ENCODE data around the gene PSMB7. TPM values are rescaled to one million over a fixed set of nuclear protein-coding genes. Genes with fewer than 3 reads are reported as not detected.

The PSMB7 gene
- total and polyA plus RNA-seq, 2 donors (not counting 1 experiment from before 2014, with no cell fraction given), result 206 to 290 TPM

DNA sequence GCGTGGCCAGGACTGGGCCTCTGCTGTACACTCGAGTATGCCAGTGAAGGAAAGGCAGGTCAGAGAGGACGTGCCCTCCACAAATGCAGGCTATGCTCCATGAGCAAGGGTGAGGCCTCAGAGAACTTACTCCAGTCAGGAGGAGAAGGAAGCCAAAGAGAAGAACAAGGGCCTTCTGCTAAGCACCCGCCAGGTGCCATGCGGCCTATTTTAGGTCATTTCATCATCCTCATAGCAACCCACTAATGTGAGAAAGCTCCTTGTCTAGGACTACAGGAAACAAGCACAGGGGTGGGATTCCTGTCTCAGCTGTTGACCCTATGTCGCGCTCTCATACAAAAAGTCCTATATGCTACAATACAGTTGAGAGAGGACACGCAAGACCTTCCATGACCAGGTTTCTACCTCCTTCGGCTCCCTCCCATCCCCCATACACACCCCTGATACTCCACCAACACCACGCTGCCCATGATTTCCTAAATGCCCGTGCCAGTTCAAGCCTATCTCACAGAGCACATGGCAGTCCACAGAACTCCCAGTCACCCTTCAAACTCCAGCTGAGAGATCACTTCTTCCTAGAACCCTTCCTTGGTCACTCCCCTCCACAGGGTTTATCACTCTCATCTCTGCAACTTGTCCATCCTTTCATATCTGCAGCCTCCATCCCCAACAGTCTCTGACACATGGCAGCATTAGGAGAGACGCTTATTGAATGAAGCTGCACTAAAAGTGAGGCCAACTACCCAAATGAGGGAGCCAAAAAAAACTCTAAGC lies 26.8 kb downstream of the PSMB7 start:
- H3K4me3 ChIP-seq (replicated peaks in 1 of 4; ENCODE audit: control extremely low read depth in 1 of 4, insufficient read depth in 1 of 4, low read depth in 3 of 4, low read length in 4 of 4), result no peak overlapping the region
- no peaks in the 10 kb centered on the region for H3K9me3 ChIP-seq (ENCODE audit: control insufficient read depth, insufficient read depth, low read depth, low read length)
- H3K79me2 ChIP-seq (ENCODE audit: control insufficient read depth, insufficient read depth, low read length), result peaks cover 70% of the 10 kb centered on the region
- H3K4me1 ChIP-seq (ENCODE audit: control insufficient read depth, extremely low read depth, insufficient read depth, low read length), result peaks cover 26% of the 10 kb centered on the region
- TF ChIP-seq EZH2 (IDR thresholded peaks at IDR 0.05; ENCODE audit: low read length, missing control alignments) (no peak), CTCF (conservative IDR thresholded peaks at IDR 0.05 in 1 of 2, IDR thresholded peaks at IDR 0.05 in 1 of 2; ENCODE audit: low read depth in 1 of 2, low read length in 2 of 2) (no peak)
- no peak overlapping the region for H3K27ac ChIP-seq (ENCODE audit: insufficient read depth, low read length)
- H3K27me3 ChIP-seq (ENCODE audit: control insufficient read depth, insufficient read depth, low read length), result no peaks in the 10 kb centered on the region
- no peak overlapping the region for H2AFZ ChIP-seq (ENCODE audit: low read length)
- no peak for DNase-seq (ENCODE audit: low read depth in 2 of 2)
- H3K36me3 ChIP-seq (ENCODE audit: control insufficient read depth, insufficient read depth, low read length), result no peaks in the 10 kb centered on the region
- no peak overlapping the region for H3K9ac ChIP-seq (ENCODE audit: insufficient read depth, low read length)
- H3K4me2 ChIP-seq (ENCODE audit: extremely low read depth, insufficient read depth, low read length), result no peak overlapping the region
- H4K20me1 ChIP-seq (ENCODE audit: control insufficient read depth, extremely low read depth, insufficient read depth, low read length), result no peaks in the 10 kb centered on the region

GRCh38 chr9:124386201-124386600 lies 29.0 kb downstream of the PSMB7 start:
- H3K79me2 ChIP-seq (ENCODE audit: control insufficient read depth, insufficient read depth, low read length), result peaks cover 64% of the 10 kb centered on the region
- no peak overlapping the region for H2AFZ ChIP-seq (ENCODE audit: low read length)
- H3K27ac ChIP-seq (ENCODE audit: insufficient read depth, low read length), result no peak overlapping the region
- H3K4me1 ChIP-seq (ENCODE audit: control insufficient read depth, extremely low read depth, insufficient read depth, low read length), result peaks cover 11% of the 10 kb centered on the region
- no peaks in the 10 kb centered on the region for H3K27me3 ChIP-seq (ENCODE audit: control insufficient read depth, insufficient read depth, low read length)
- no peak overlapping the region for H3K4me2 ChIP-seq (ENCODE audit: extremely low read depth, insufficient read depth, low read length)
- TF ChIP-seq CTCF (conservative IDR thresholded peaks at IDR 0.05 in 1 of 2, IDR thresholded peaks at IDR 0.05 in 1 of 2; ENCODE audit: low read depth in 1 of 2, low read length in 2 of 2) (no peak), EZH2 (IDR thresholded peaks at IDR 0.05; ENCODE audit: low read length, missing control alignments) (no peak)
- H3K9me3 ChIP-seq (ENCODE audit: control insufficient read depth, insufficient read depth, low read depth, low read length), result no peaks in the 10 kb centered on the region
- H3K4me3 ChIP-seq (replicated peaks in 1 of 4; ENCODE audit: control extremely low read depth in 1 of 4, insufficient read depth in 1 of 4, low read depth in 3 of 4, low read length in 4 of 4), result no peak overlapping the region
- no peaks in the 10 kb centered on the region for H4K20me1 ChIP-seq (ENCODE audit: control insufficient read depth, extremely low read depth, insufficient read depth, low read length)
- H3K9ac ChIP-seq (ENCODE audit: insufficient read depth, low read length), result no peak overlapping the region
- DNase-seq (ENCODE audit: low read depth in 2 of 2), result peak in 1 of 2 donors; percentile 24
- H3K36me3 ChIP-seq (ENCODE audit: control insufficient read depth, insufficient read depth, low read length), result no peaks in the 10 kb centered on the region

DNA sequence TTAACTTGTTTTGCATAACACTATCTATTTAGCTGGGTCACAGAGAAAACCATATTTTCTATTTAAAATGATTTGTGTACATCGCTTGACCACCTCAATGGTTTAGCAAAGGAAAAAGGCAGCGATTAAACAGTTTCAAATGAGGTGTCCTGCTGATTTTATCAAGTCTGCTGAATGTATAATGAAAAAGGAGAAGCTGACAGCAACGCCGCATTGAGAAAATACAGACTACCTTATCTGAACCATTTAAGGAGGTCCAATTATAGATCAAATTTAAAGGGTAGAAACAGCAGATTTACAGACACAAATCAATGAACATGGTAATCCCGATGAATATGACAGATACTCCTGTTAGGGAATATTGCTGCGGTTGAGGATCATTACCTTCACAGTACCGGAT lies 29.6 kb downstream of the PSMB7 start:
- Histone ChIP-seq H2AFZ (ENCODE audit: low read length) (no peak overlapping the region), H4K20me1 (ENCODE audit: control insufficient read depth, extremely low read depth, insufficient read depth, low read length) (no peaks in the 10 kb centered on the region), H3K4me1 (ENCODE audit: control insufficient read depth, extremely low read depth, insufficient read depth, low read length) (peaks cover 5% of the 10 kb centered on the region), H3K36me3 (ENCODE audit: control insufficient read depth, insufficient read depth, low read length) (no peaks in the 10 kb centered on the region), H3K4me3 (replicated peaks in 1 of 4; ENCODE audit: control extremely low read depth in 1 of 4, insufficient read depth in 1 of 4, low read depth in 3 of 4, low read length in 4 of 4) (no peak overlapping the region), H3K9ac (ENCODE audit: insufficient read depth, low read length) (no peak overlapping the region), H3K79me2 (ENCODE audit: control insufficient read depth, insufficient read depth, low read length) (peaks cover 61% of the 10 kb centered on the region), H3K4me2 (ENCODE audit: extremely low read depth, insufficient read depth, low read length) (no peak overlapping the region), H3K27ac (ENCODE audit: insufficient read depth, low read length) (no peak overlapping the region), H3K9me3 (ENCODE audit: control insufficient read depth, insufficient read depth, low read depth, low read length) (no peaks in the 10 kb centered on the region), H3K27me3 (ENCODE audit: control insufficient read depth, insufficient read depth, low read length) (no peaks in the 10 kb centered on the region)
- TF ChIP-seq EZH2 (IDR thresholded peaks at IDR 0.05; ENCODE audit: low read length, missing control alignments) (no peak), CTCF (conservative IDR thresholded peaks at IDR 0.05 in 1 of 2, IDR thresholded peaks at IDR 0.05 in 1 of 2; ENCODE audit: low read depth in 1 of 2, low read length in 2 of 2) (no peak)
- no peak for DNase-seq (ENCODE audit: low read depth in 2 of 2)
